SU-DHL-6 (cell line): ENCODE results near the gene TMEM108.

Experiments used
- H2AFZ ChIP-seq: fragments of 200-600 bp; sonication (generic); 2 replicates; pipeline ENCODE4 v1.6.1; 2014; ENCODE audit warnings: low read depth, mild to moderate bottlenecking, moderate library complexity, mixed read lengths, antibody characterized with exemption, low read length; ENCODE audit not compliant: severe bottlenecking
- H3F3A ChIP-seq: fragments of 200-600 bp; shearing (Covaris generic); 2 replicates; pipeline ENCODE4 v1.6.0; 2016; ENCODE audit warnings: antibody characterized with exemption, mild to moderate bottlenecking; ENCODE audit not compliant: insufficient read depth
- H3K27ac ChIP-seq: fragments of 200-600 bp; sonication (generic); 2 replicates; pipeline ENCODE4 v1.5.1; 2016; ENCODE audit warnings: low read depth, mild to moderate bottlenecking, low read length, moderate library complexity, mixed read lengths
- H3K27me3 ChIP-seq: fragments of 200-600 bp; sonication (generic), shearing (Covaris generic); 2 replicates; pipeline ENCODE4 v1.6.0; 2014; ENCODE audit warnings: mild to moderate bottlenecking, low read length
- H3K36me3 ChIP-seq: fragments of 200-600 bp; sonication (generic); 2 replicates; pipeline ENCODE4 v1.6.1; 2014; ENCODE audit warnings: mild to moderate bottlenecking, low read length, mixed read lengths
- H3K4me2 ChIP-seq: fragments of 300-600, 200-600 bp; shearing (Covaris generic), sonication (generic); 2 replicates; pipeline ENCODE4 v1.6.0; 2014; ENCODE audit warnings: low read length, low read depth, mild to moderate bottlenecking; ENCODE audit not compliant: poor library complexity, severe bottlenecking
- H3K4me3 ChIP-seq: fragments of 200-600 bp; sonication (generic); 2 replicates; pipeline ENCODE4 v1.5.1; 2014; ENCODE audit warnings: antibody characterized with exemption, low read length, mild to moderate bottlenecking, mixed read lengths; ENCODE audit not compliant: insufficient read depth, poor library complexity, severe bottlenecking
- H3K79me2 ChIP-seq: fragments of 200-600 bp; sonication (generic); 2 replicates; pipeline ENCODE4 v1.6.1; 2014; ENCODE audit warnings: mild to moderate bottlenecking, low read length, moderate library complexity; ENCODE audit not compliant: insufficient read depth
- H3K9ac ChIP-seq: fragments of 200-600 bp; sonication (generic); 2 replicates; pipeline ENCODE4 v1.7.0; 2014; ENCODE audit warnings: mild to moderate bottlenecking, low read length
- H3K9me2 ChIP-seq: fragments of 200-600 bp; sonication (generic); replicated peaks from 2 replicates; pipeline ENCODE4 v1.6.1; 2014; ENCODE audit warnings: low read length; ENCODE audit not compliant: insufficient read depth
- H3K9me3 ChIP-seq: fragments of 200-600 bp; sonication (generic); 2 replicates; pipeline ENCODE4 v1.6.1; 2014; ENCODE audit warnings: low read length, mixed read lengths; ENCODE audit not compliant: insufficient read depth
- H4K20me1 ChIP-seq: fragments of 200-600 bp; sonication (generic); 2 replicates; pipeline ENCODE4 v1.6.1; 2014; ENCODE audit warnings: low read depth, mild to moderate bottlenecking, antibody characterized with exemption, low read length, moderate library complexity, mixed read lengths
- EZH2phosphoT487 ChIP-seq: fragments of 200-600 bp; sonication (generic), shearing (Covaris generic); conservative IDR thresholded peaks from 2 replicates; pipeline ENCODE4 v1.6.1; 2018; ENCODE audit warnings: mild to moderate bottlenecking, antibody characterized with exemption, low read length, moderate library complexity, mixed read lengths
- TF ChIP-seq, protein P1 (sequence below): fragments of 200-600 bp; sonication (generic); IDR thresholded peaks from one replicate; pipeline ENCODE4 v1.5.1; 2017; ENCODE audit warnings: antibody characterized with exemption, mild to moderate bottlenecking, low read length, moderate library complexity; ENCODE audit not compliant: insufficient read depth, poor library complexity, severe bottlenecking

TMEM108 gene

GRCh38 chr3:133074977-133075376 lies 36.8 kb downstream of the TMEM108 start:
- H3K27ac ChIP-seq, result no peak overlapping the region
- no peak overlapping the region for H3K4me2 ChIP-seq
- H3K36me3 ChIP-seq, result no peaks in the 10 kb centered on the region
- H4K20me1 ChIP-seq, result no peaks in the 10 kb centered on the region
- no peaks in the 10 kb centered on the region for H3K9me2 ChIP-seq
- no peak overlapping the region for H3K4me3 ChIP-seq
- no peak overlapping the region for H3K9ac ChIP-seq
- no peaks in the 10 kb centered on the region for H3F3A ChIP-seq
- no peak overlapping the region for H2AFZ ChIP-seq
- H3K27me3 ChIP-seq, result no peaks in the 10 kb centered on the region
- H3K9me3 ChIP-seq, result no peaks in the 10 kb centered on the region
- no peaks in the 10 kb centered on the region for H3K79me2 ChIP-seq
- TF ChIP-seq, protein P1, sequence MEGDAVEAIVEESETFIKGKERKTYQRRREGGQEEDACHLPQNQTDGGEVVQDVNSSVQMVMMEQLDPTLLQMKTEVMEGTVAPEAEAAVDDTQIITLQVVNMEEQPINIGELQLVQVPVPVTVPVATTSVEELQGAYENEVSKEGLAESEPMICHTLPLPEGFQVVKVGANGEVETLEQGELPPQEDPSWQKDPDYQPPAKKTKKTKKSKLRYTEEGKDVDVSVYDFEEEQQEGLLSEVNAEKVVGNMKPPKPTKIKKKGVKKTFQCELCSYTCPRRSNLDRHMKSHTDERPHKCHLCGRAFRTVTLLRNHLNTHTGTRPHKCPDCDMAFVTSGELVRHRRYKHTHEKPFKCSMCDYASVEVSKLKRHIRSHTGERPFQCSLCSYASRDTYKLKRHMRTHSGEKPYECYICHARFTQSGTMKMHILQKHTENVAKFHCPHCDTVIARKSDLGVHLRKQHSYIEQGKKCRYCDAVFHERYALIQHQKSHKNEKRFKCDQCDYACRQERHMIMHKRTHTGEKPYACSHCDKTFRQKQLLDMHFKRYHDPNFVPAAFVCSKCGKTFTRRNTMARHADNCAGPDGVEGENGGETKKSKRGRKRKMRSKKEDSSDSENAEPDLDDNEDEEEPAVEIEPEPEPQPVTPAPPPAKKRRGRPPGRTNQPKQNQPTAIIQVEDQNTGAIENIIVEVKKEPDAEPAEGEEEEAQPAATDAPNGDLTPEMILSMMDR, result no peak
- TF ChIP-seq EZH2phosphoT487, result no peak

DNA sequence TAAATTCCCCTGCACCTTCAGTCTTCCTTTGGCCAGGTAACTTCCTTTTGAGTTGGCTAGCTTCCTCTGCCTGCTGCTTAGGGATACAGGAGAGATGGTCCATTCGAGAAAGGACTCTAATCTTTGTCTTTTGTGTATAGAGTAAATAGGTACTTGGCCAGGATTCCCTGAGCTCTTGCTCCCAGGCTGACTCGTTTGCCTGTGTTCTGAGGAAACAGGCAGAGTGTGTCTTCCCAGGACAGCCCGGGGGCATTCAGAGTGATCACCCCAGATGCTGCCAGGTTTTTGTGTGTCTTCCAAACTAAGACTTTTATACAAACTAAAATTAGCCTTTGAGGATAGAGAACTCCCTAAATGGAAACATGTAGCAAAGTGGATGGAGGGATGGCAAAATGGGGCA lies 39.5 kb downstream of the TMEM108 start:
- no peaks in the 10 kb centered on the region for H3K9me2 ChIP-seq
- no peak overlapping the region for H3K27ac ChIP-seq
- H3K4me3 ChIP-seq, result no peak overlapping the region
- no peak overlapping the region for H3K9ac ChIP-seq
- no peaks in the 10 kb centered on the region for H3K9me3 ChIP-seq
- TF ChIP-seq, protein P1, result no peak
- no peak for TF ChIP-seq EZH2phosphoT487
- no peaks in the 10 kb centered on the region for H3K27me3 ChIP-seq
- no peaks in the 10 kb centered on the region for H4K20me1 ChIP-seq
- no peaks in the 10 kb centered on the region for H3F3A ChIP-seq
- H3K4me2 ChIP-seq, result no peak overlapping the region
- no peaks in the 10 kb centered on the region for H3K36me3 ChIP-seq
- no peaks in the 10 kb centered on the region for H3K79me2 ChIP-seq
- no peak overlapping the region for H2AFZ ChIP-seq

- no peak overlapping the region for H3K4me3 ChIP-seq
- no peak overlapping the region for H3K27ac ChIP-seq
- H2AFZ ChIP-seq, result no peak overlapping the region
- no peak overlapping the region for H3K9ac ChIP-seq
- H3F3A ChIP-seq, result no peaks in the 10 kb centered on the region
- H4K20me1 ChIP-seq, result no peaks in the 10 kb centered on the region
- H3K36me3 ChIP-seq, result no peaks in the 10 kb centered on the region
- H3K9me3 ChIP-seq, result no peaks in the 10 kb centered on the region
- no peaks in the 10 kb centered on the region for H3K27me3 ChIP-seq
- TF ChIP-seq EZH2phosphoT487, result no peak
- TF ChIP-seq, protein P1, result no peak
- H3K4me2 ChIP-seq, result no peak overlapping the region
- H3K79me2 ChIP-seq, result no peaks in the 10 kb centered on the region
- no peaks in the 10 kb centered on the region for H3K9me2 ChIP-seq
Observed at GRCh38 chr3:133079621-133080020, 41.4 kb downstream of the TMEM108 start.

- TF ChIP-seq EZH2phosphoT487, result no peak
- TF ChIP-seq, protein P1, result no peak
- H3K27ac ChIP-seq, result no peak overlapping the region
- H3K36me3 ChIP-seq, result no peaks in the 10 kb centered on the region
- H3K4me2 ChIP-seq, result no peak overlapping the region
- H3K27me3 ChIP-seq, result no peaks in the 10 kb centered on the region
- no peaks in the 10 kb centered on the region for H3K9me2 ChIP-seq
- H3K9me3 ChIP-seq, result no peaks in the 10 kb centered on the region
- H3K4me3 ChIP-seq, result no peak overlapping the region
- no peak overlapping the region for H3K9ac ChIP-seq
- H2AFZ ChIP-seq, result no peak overlapping the region
- H4K20me1 ChIP-seq, result no peaks in the 10 kb centered on the region
- no peaks in the 10 kb centered on the region for H3K79me2 ChIP-seq
- no peaks in the 10 kb centered on the region for H3F3A ChIP-seq
Observed at GRCh38 chr3:133081016-133081415, 42.8 kb downstream of the TMEM108 start.
